Measurements from ENCODE around the gene PRKAG2. TPM values are rescaled to one million over a fixed set of nuclear protein-coding genes. Genes with fewer than 3 reads are reported as not detected.

The PRKAG2 gene
- total RNA-seq, 1 experiment from 2014 or later, result 23.9 TPM

DNA sequence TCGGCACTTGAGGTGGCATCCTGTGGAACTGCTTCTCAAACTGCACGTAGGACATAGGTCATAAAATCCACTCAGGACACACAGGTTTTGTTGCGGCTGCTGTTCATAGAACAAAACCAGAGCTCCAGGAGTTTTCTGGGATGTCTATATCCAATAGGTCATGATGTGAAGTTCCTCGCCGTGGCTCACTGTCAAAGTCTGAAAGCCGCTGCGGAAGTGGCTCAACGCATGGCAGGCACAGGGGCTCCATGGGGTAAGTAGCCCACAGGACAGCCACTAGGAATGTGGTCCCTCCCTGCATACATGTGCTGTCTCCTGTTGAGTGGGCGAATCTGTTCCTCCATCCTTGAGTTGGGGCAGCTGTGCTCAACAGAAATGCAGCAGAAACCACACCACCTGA lies 72.2 kb downstream of the PRKAG2 start:
- H3F3A ChIP-seq (ENCODE audit: low read length, unreplicated experiment), result no peaks in the 10 kb centered on the region
- no peaks in the 10 kb centered on the region for H3K9me2 ChIP-seq (replicated peaks; ENCODE audit: low read length)
- H3K27ac ChIP-seq (ENCODE audit: low read length), result no peak overlapping the region
- no peak overlapping the region for H3K4me2 ChIP-seq (ENCODE audit: low read length)
- TF ChIP-seq, protein P1, sequence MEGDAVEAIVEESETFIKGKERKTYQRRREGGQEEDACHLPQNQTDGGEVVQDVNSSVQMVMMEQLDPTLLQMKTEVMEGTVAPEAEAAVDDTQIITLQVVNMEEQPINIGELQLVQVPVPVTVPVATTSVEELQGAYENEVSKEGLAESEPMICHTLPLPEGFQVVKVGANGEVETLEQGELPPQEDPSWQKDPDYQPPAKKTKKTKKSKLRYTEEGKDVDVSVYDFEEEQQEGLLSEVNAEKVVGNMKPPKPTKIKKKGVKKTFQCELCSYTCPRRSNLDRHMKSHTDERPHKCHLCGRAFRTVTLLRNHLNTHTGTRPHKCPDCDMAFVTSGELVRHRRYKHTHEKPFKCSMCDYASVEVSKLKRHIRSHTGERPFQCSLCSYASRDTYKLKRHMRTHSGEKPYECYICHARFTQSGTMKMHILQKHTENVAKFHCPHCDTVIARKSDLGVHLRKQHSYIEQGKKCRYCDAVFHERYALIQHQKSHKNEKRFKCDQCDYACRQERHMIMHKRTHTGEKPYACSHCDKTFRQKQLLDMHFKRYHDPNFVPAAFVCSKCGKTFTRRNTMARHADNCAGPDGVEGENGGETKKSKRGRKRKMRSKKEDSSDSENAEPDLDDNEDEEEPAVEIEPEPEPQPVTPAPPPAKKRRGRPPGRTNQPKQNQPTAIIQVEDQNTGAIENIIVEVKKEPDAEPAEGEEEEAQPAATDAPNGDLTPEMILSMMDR (conservative IDR thresholded peaks at IDR 0.05; ENCODE audit: low read depth, low read length), result no peak
- no peak for TF ChIP-seq EZH2 (IDR thresholded peaks at IDR 0.05; ENCODE audit: low read length, unreplicated experiment)
- TF ChIP-seq EZH2phosphoT487 (IDR thresholded peaks at IDR 0.05; ENCODE audit: borderline replicate concordance, low read length), result no peak
- ChIA-PET POLR2A (ENCODE audit: unreplicated experiment) (no interaction called here), CTCF (no interaction called here)
- H3K36me3 ChIP-seq (ENCODE audit: low read depth, low read length), result no peaks in the 10 kb centered on the region
- no peaks in the 10 kb centered on the region for H3K9me3 ChIP-seq (ENCODE audit: low read length)
- intact Hi-C loops (cut with micrococcal nuclease), result no loop called here
- H3K4me3 ChIP-seq (ENCODE audit: low read length), result no peak overlapping the region
- no peaks in the 10 kb centered on the region for H4K20me1 ChIP-seq (ENCODE audit: low read length)
- no peak for ATAC-seq
- no peaks in the 10 kb centered on the region for H3K27me3 ChIP-seq (ENCODE audit: low read length)
- no peak overlapping the region for H3K9ac ChIP-seq (ENCODE audit: low read length)
- no TSS peak for BruUV-seq (replicated peaks)
- H3K4me1 ChIP-seq (ENCODE audit: insufficient read depth, low read length), result peaks cover 18% of the 10 kb centered on the region
- no peaks in the 10 kb centered on the region for H3K79me2 ChIP-seq (ENCODE audit: low read length)
- H2AFZ ChIP-seq (ENCODE audit: low read length), result no peak overlapping the region
- no peak for DNase-seq

DNA sequence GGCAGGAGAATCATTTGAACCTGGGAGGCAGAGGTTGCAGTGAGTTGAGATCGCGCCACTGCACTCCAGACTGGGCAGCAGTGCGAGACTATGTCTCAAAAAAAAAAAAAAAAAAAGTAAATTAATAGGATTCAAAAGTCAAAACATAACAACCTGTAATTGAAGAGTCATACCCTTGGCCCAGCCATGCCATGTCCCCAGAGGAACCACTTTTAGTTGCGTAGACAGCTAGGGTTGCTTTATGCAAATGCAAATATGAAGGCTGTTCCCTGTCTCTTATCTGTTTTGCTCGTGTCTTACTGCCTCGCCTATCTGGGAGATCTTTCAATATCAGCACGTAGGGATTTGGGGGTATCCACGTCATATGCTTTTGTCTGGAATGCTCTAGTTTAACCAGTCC lies 73.1 kb downstream of the PRKAG2 start:
- Histone ChIP-seq H3F3A (ENCODE audit: low read length, unreplicated experiment) (no peaks in the 10 kb centered on the region), H2AFZ (ENCODE audit: low read length) (no peak overlapping the region), H3K4me1 (ENCODE audit: insufficient read depth, low read length) (peaks cover 10% of the 10 kb centered on the region), H3K27ac (ENCODE audit: low read length) (no peak overlapping the region), H3K9me3 (ENCODE audit: low read length) (no peaks in the 10 kb centered on the region), H3K27me3 (ENCODE audit: low read length) (no peaks in the 10 kb centered on the region), H3K4me3 (ENCODE audit: low read length) (no peak overlapping the region), H3K79me2 (ENCODE audit: low read length) (no peaks in the 10 kb centered on the region), H3K9ac (ENCODE audit: low read length) (no peak overlapping the region), H3K9me2 (replicated peaks; ENCODE audit: low read length) (no peaks in the 10 kb centered on the region), H4K20me1 (ENCODE audit: low read length) (no peaks in the 10 kb centered on the region), H3K4me2 (ENCODE audit: low read length) (no peak overlapping the region), H3K36me3 (ENCODE audit: low read depth, low read length) (no peaks in the 10 kb centered on the region)
- ATAC-seq (no peak), DNase-seq (no peak)
- intact Hi-C loops (cut with micrococcal nuclease), result no loop called here
- BruUV-seq (replicated peaks), result no TSS peak
- TF ChIP-seq, protein P1 (conservative IDR thresholded peaks at IDR 0.05; ENCODE audit: low read depth, low read length), result no peak
- TF ChIP-seq EZH2phosphoT487 (IDR thresholded peaks at IDR 0.05; ENCODE audit: borderline replicate concordance, low read length) (no peak), EZH2 (IDR thresholded peaks at IDR 0.05; ENCODE audit: low read length, unreplicated experiment) (no peak)
- ChIA-PET CTCF (no interaction called here), POLR2A (ENCODE audit: unreplicated experiment) (no interaction called here)

DNA sequence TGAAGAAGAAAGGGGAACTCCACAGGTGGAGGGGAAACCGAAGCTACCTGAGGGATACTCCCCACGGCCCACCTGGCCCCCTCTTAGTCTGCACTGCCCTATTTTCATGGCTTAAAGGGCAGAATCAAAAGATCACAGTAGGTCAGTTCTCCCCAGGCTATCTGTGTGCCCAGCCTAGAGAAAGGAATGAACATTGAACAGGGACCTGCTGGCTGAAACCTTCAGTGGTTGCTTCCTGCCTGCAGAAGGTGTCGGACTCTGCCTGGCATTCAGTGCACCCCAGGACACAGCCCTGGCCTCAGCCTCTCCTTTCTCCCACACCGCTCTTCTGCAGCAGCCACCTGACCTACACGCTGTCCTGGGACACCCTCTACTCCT lies 74.5 kb downstream of the PRKAG2 start:
- BruUV-seq (replicated peaks), result no TSS peak
- Histone ChIP-seq H3K9me2 (replicated peaks; ENCODE audit: low read length) (no peaks in the 10 kb centered on the region), H3K9me3 (ENCODE audit: low read length) (no peaks in the 10 kb centered on the region), H2AFZ (ENCODE audit: low read length) (no peak overlapping the region), H3F3A (ENCODE audit: low read length, unreplicated experiment) (no peaks in the 10 kb centered on the region), H3K4me1 (ENCODE audit: insufficient read depth, low read length) (peaks cover 6% of the 10 kb centered on the region), H3K27ac (ENCODE audit: low read length) (no peak overlapping the region), H3K4me2 (ENCODE audit: low read length) (no peak overlapping the region), H3K79me2 (ENCODE audit: low read length) (no peaks in the 10 kb centered on the region), H3K4me3 (ENCODE audit: low read length) (no peak overlapping the region), H4K20me1 (ENCODE audit: low read length) (no peaks in the 10 kb centered on the region), H3K36me3 (ENCODE audit: low read depth, low read length) (no peaks in the 10 kb centered on the region), H3K9ac (ENCODE audit: low read length) (no peak overlapping the region), H3K27me3 (ENCODE audit: low read length) (no peaks in the 10 kb centered on the region)
- intact Hi-C loops (cut with micrococcal nuclease), result no loop called here
- ATAC-seq, result no peak
- ChIA-PET CTCF (no interaction called here), POLR2A (ENCODE audit: unreplicated experiment) (no interaction called here)
- DNase-seq, result no peak
- TF ChIP-seq, protein P1 (conservative IDR thresholded peaks at IDR 0.05; ENCODE audit: low read depth, low read length), result no peak
- no peak for TF ChIP-seq EZH2phosphoT487 (IDR thresholded peaks at IDR 0.05; ENCODE audit: borderline replicate concordance, low read length)
- TF ChIP-seq EZH2 (IDR thresholded peaks at IDR 0.05; ENCODE audit: low read length, unreplicated experiment), result no peak

Data from PC-3 (cell line).